K562 (cell line): ENCODE data around the gene KLRD1. TPM values are rescaled to one million over a fixed set of nuclear protein-coding genes. Genes with fewer than 3 reads are reported as not detected.

Experiments used
- ATAC-seq: fragments of 200-7000 bp; cut with Tn5 transposase; 3 replicates; pipeline ENCODE4 v1.9.1; 2020; ENCODE audit warnings: moderate library complexity
- BruUV-seq: library from RNA; stranded (reverse); fragments of 400-500 nt; replicated peaks from 2 replicates; lab custom pipeline; 2021; lab: Mats Ljungman, UMichigan
- CTCF ChIA-PET: fragments of 300-600 bp; formaldehyde crosslinking; extraction: SDS; loops from one replicate; lab custom pipeline; 2021; ENCODE audit warnings: low intra/inter-chr PET ratio; lab: Yijun Ruan, JAX
- POLR2A ChIA-PET: fragments of 300-600, 350-650 bp; sonication (Branson Sonifier 250); formaldehyde crosslinking; extraction: SDS; loops from one replicate; lab custom pipeline; 2021; ENCODE audit warnings: antibody characterized with exemption, inconsistent platforms; lab: Yijun Ruan, JAX
- DNase-seq, 4 experiments: peaks; one replicate each; pipeline versions ENCODE4 v3.0.0 to v3.0.0-alpha.2; 2011 to 2018; ENCODE audit warnings: low spot score in 3 of 4, mixed read lengths in 3 of 4; ENCODE audit errors: extremely low read depth in 1 of 4
- FAIRE-seq: peaks from 2 replicates; lab custom pipeline; 2011; peaks lifted over from hg19 to GRCh38; lab: Jason Lieb, UNC
- H2AFZ ChIP-seq: 2 replicates; pipeline ENCODE4 v1.6.0; 2011; ENCODE audit warnings: low read depth, low read length, control low read depth, inconsistent platforms
- H3K27ac ChIP-seq: fragments of 200-600 bp; 3 replicates; pipeline ENCODE4 v1.8.0; 2011; ENCODE audit warnings: low read depth, mild to moderate bottlenecking, control low read depth, inconsistent platforms, low read length, moderate library complexity, mixed read lengths; ENCODE audit errors: extremely low read depth
- H3K27me3 ChIP-seq, 2 experiments: fragments of 300-600 bp in 1 of 2; 2 replicates in 1 of 2; 3 replicates in 1 of 2; pipeline versions ENCODE4 v1.6.0 to v1.8.0; 2011; ENCODE audit warnings: inconsistent platforms in 2 of 2, low read length in 2 of 2, mild to moderate bottlenecking in 1 of 2, mixed read lengths in 1 of 2, moderate library complexity in 1 of 2; ENCODE audit not compliant: control insufficient read depth in 2 of 2, insufficient read depth in 2 of 2
- H3K36me3 ChIP-seq: fragments of 300-600 bp; 3 replicates; pipeline ENCODE4 v1.8.0; 2011; ENCODE audit warnings: mild to moderate bottlenecking, low read length, inconsistent platforms; ENCODE audit not compliant: control insufficient read depth, insufficient read depth
- H3K4me1 ChIP-seq, 2 experiments: fragments of 200-600 bp in 1 of 2; replicated peaks in 1 of 2; 2 replicates in 1 of 2; 3 replicates in 1 of 2; pipeline versions ENCODE4 v1.5.1 to v1.8.0; 2011; ENCODE audit warnings: inconsistent platforms in 2 of 2, low read length in 2 of 2, mild to moderate bottlenecking in 1 of 2, mixed read lengths in 1 of 2, moderate library complexity in 1 of 2; ENCODE audit not compliant: control insufficient read depth in 2 of 2, insufficient read depth in 2 of 2
- H3K4me2 ChIP-seq: 2 replicates; pipeline ENCODE4 v1.6.1; 2011; ENCODE audit warnings: low read length, control low read depth, inconsistent platforms, mixed read lengths; ENCODE audit not compliant: insufficient read depth
- H3K4me3 ChIP-seq: fragments of 200-600 bp; sonication (generic), shearing (Covaris generic); 2 replicates; pipeline ENCODE4 v1.5.1; 2016; ENCODE audit warnings: control low read depth, inconsistent platforms
- H3K79me2 ChIP-seq: fragments of 200-600 bp; 3 replicates; pipeline ENCODE4 v1.8.0; 2011; ENCODE audit warnings: low read length, inconsistent platforms; ENCODE audit not compliant: control insufficient read depth, insufficient read depth
- H3K9ac ChIP-seq, 2 experiments: 2 replicates each; pipeline versions ENCODE4 v1.6.0 to v1.6.1; 2011; ENCODE audit warnings: low read depth in 2 of 2, low read length in 2 of 2, control low read depth in 1 of 2, inconsistent platforms in 1 of 2, mild to moderate bottlenecking in 1 of 2, mixed read lengths in 1 of 2; ENCODE audit not compliant: insufficient read depth in 1 of 2
- H3K9me1 ChIP-seq: one replicate; pipeline ENCODE4 v1.6.0; 2011; ENCODE audit warnings: inconsistent platforms, mild to moderate bottlenecking, low read length, moderate library complexity; ENCODE audit not compliant: control insufficient read depth, insufficient read depth
- H3K9me3 ChIP-seq: replicated peaks from 2 replicates; pipeline ENCODE4 v1.5.1; 2011; ENCODE audit warnings: low read depth, low read length, inconsistent platforms; ENCODE audit not compliant: control insufficient read depth, insufficient read depth
- H4K20me1 ChIP-seq: replicated peaks from 2 replicates; pipeline ENCODE4 v1.6.1; 2011; ENCODE audit warnings: low read length, inconsistent platforms, mixed read lengths; ENCODE audit not compliant: control insufficient read depth, insufficient read depth
- MGA ChIP-seq: fragments of 450-650 bp; IDR thresholded peaks from 2 replicates; pipeline ENCODE4 v1.6.1; 2016; ENCODE audit warnings: mild to moderate bottlenecking, moderate library complexity
- PBX2 ChIP-seq, 2 experiments: IDR thresholded peaks in 1 of 2; conservative IDR thresholded peaks in 1 of 2; 2 replicates each; pipeline ENCODE4 v1.6.1; 2016; ENCODE audit warnings: low read depth in 2 of 2, mild to moderate bottlenecking in 1 of 2, missing compliant biosample characterization in 1 of 2, missing genetic modification characterization in 1 of 2, moderate library complexity in 1 of 2
- SMARCB1 ChIP-seq: IDR thresholded peaks from 2 replicates; pipeline ENCODE4 v1.6.1; 2011; ENCODE audit warnings: improper control_type of control experiment, low read depth; ENCODE audit not compliant: insufficient read length
- WGBS: fragments of 100-300 bp; shearing (Covaris generic); methylation state at CpG from one replicate; pipeline ENCODE4 v1.1.6; 2016; ENCODE audit warnings: low coverage, mixed read lengths; ENCODE audit not compliant: insufficient coverage; ENCODE audit errors: missing lambda C conversion rate; 5-methylcytosine and 5-hydroxymethylcytosine counted together
- in situ Hi-C: fragments of 300-500 bp; cut with MboI; formaldehyde crosslinking; loops from 4 replicates; pipeline ENCODE4 v1.15.0; 2018; ENCODE audit warnings: inconsistent platforms, mixed read lengths
- intact Hi-C: fragments of 100-400 bp; cut with micrococcal nuclease; formaldehyde crosslinking; loops from 2 replicates; pipeline ENCODE4 v1.14.2; 2022
- polyA plus RNA-seq, 8 experiments: library from polyadenylated mRNA; depleted of rRNA in 4 of 8; stranded (reverse) in 5 of 8; unstranded in 3 of 8; fragments of >200 nt; fragmentation: Nextera tagmentation in 2 of 8; fragmentation: Illumina TruSeq in 1 of 8; extraction: Ambion mirVana in 2 of 8; extraction: Trizol in 1 of 8; gene quantifications; 2 replicates each; pipeline versions ENCODE4 v1.2.1 to v1.2.3, GENCODE V29; 2011 to 2014; ENCODE audit warnings: inconsistent platforms in 1 of 8, missing spikeins in 1 of 8
- total RNA-seq, 7 experiments: library from RNA; depleted of rRNA in 6 of 7; stranded (reverse); fragments of >200 nt in 6 of 7; fragmentation: Illumina TruSeq in 2 of 7; extraction: Trizol in 2 of 7; gene quantifications; 2 replicates each; pipeline versions ENCODE4 v1.2.1 to v1.2.3, GENCODE V29; 2011 to 2021; ENCODE audit warnings: low replicate concordance in 1 of 7

Gene KLRD1
- total and polyA plus RNA-seq, 9 of the 15 experiments (the other 6 are each of a cell fraction or from before 2014, with no cell fraction given) = not detected

DNA sequence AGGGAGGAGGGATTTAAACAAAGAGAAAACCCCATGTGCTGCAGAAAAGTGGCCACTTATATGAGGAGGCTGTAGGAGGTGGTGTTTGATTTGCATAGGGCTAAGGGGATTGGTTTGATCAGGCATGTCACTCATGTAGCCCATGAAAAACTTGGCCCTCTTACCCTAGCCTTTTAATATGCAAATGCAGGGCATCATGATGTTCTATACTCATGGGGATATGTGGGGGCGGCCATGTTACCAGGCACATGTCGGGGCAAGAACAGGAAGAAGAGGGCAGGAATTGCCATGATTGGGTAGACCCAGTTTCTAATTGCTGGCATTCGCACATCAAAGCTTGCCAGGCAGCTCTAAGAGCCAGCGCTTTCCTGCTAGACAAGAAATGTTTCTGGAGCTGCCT, 53.4 kb downstream of the KLRD1 start:
- Histone ChIP-seq H3K36me3 (no peaks in the 10 kb centered on the region), H3K4me2 (no peak overlapping the region; the same call in 1 of the 2 replicates), H3K9ac (peak overlapping the region in 1 of 2 experiments; percentile 46; a peak in 1 of 4 replicates), H3K9me1 (no peaks in the 10 kb centered on the region), H3K27ac (peak overlapping the region; percentile 99), H3K27me3 (no peaks in the 10 kb centered on the region), H4K20me1 (no peaks in the 10 kb centered on the region), H3K4me3 (no peak overlapping the region), H2AFZ (peak overlapping the region; percentile 92), H3K4me1 (peaks cover 2 to 15% of the 10 kb centered on the region in 2 experiments; a peak in 4 of 5 replicates), H3K9me3 (no peaks in the 10 kb centered on the region), H3K79me2 (peaks cover 25% of the 10 kb centered on the region)
- WGBS = 82% methylated on average over 4 of the region's 4 CpGs
- ChIA-PET CTCF (no interaction called here), POLR2A (no interaction called here)
- DNase-seq (peak in 1 of 4 experiments; percentile 45), ATAC-seq (peak; percentile 38), FAIRE-seq (no peak)
- intact Hi-C loops = no loop called here
- in situ Hi-C loops = no loop called here
- no TSS peak for BruUV-seq
- TF ChIP-seq PBX2 (CRISPR knock-in tag; IDR thresholded peaks at IDR 0.05; ENCODE audit: low read depth) (no peak), PBX2 (tag; conservative IDR thresholded peaks at IDR 0.05; ENCODE audit: low read depth) (peak; percentile 75), SMARCB1 (no peak), MGA (0 out of 2 replicates have a peak, but pooled peaks have one; percentile 25)
